HPDE6-E6E7 (cell line): Measurements from ENCODE around the gene ADGRL1.
"Not testable (repeated sequence)": the region's sequence is repeated elsewhere in the genome, so short reads cannot be mapped to it uniquely, and the experiment has no call there.

Source experiments
- DNase-seq: peaks from one replicate; pipeline ENCODE4 v3.0.0; 2011; ENCODE audit warnings: missing footprints; ENCODE audit errors: extremely low spot score

ADGRL1 gene

GRCh38 chr19:14189415-14189814 lies 16.6 kb downstream of the ADGRL1 start:
- DNase-seq: no peak

DNA sequence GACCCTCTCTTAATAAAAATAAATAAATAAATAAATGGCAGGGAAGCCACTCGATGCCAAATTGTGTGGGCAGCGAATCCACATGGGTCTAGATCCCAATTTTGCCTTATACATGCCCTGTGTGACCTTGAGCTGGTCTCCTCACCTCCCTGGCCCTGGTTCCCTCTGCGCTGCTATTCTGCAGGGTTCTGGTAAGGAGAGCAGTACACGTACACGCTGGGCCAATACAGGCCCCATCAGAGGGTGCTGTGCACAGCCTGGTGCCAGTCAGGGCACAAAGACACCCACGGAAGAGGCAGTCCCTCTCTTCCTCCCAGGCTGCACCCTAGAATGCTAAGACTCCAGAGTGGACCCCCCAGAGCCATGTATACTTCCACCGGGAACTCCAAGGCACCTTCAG lies 17.9 kb downstream of the ADGRL1 start:
- not testable (repeated sequence) for DNase-seq

DNA sequence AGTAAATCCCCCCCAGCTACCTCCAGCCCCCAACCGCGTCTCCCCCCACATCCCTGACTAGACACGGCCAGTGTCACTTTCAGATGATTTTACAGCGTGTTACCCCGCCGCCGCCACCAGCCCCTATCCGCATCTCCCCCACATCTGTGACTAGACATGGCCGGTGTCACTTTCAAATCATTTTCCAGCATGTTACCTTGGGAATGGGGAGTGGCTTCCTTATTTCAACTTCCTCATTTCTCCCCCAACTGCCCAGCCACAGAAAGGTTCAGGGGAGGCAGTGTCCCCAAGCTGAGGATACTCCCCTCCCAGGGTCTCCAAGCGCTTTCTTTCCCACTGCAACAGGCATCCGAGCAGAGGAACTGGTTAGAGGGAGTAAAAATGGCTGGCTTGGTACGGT lies 18.4 kb downstream of the ADGRL1 start:
- no peak for DNase-seq

- DNase-seq: not testable (repeated sequence)
These were observed 19.3 kb downstream of the ADGRL1 start for GRCh38 chr19:14186684-14187083.

GRCh38 chr19:14185691-14186090 lies 20.3 kb downstream of the ADGRL1 start:
- not testable (repeated sequence) for DNase-seq

GRCh38 chr19:14185158-14185557 lies 20.8 kb downstream of the ADGRL1 start:
- no peak for DNase-seq

DNA sequence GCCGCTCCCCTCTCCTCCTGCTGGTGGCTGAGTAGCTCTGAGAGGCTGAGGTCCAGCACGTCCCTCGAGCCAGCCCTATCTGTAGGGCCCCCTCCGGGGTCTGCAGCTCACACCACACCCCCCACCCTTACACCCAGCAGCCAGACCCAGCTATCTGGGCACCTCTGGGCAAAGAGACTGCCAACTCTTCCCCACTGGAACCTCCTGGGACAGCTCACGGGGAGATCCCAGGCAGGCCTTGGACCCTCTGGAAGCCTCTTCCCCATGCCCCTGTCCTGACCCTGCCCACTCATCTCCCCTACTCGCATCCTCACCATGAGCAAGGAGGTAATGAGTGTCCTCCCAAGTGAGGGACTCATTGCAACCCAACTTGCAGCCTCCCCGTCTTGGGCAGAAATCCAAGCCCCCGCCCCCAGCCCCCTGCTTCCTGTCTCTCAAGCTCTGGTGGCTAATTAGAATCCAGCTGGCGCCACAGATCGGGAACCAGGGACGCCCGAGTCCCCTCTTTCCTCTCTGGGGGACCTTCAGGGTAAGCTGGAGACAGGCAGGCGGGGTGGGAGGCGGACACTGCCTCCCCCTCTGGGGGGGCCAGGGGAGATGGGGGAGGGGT lies 22.1 kb downstream of the ADGRL1 start:
- no peak for DNase-seq

GRCh38 chr19:14182476-14182875 lies 23.5 kb downstream of the ADGRL1 start:
- DNase-seq: no peak

DNA sequence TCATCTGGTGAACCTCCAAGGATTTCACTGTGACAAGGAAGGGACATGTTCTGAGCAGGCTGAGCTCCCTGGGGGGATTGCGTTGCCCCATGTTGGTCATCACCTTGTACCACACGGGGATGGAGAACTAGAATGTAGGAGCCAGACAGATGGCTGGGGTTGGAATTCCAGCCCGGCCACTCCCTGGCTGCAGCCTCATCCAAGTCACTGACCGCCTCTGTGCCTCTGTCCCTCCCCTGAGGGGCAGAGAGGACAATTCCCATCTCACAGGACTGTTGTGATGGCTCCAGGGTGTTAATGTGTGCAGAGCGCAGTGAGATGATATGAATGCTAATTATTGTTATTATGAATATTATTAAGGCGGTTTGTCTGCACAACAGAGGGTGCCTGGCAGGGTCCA lies 24.1 kb downstream of the ADGRL1 start:
- no peak for DNase-seq

DNA sequence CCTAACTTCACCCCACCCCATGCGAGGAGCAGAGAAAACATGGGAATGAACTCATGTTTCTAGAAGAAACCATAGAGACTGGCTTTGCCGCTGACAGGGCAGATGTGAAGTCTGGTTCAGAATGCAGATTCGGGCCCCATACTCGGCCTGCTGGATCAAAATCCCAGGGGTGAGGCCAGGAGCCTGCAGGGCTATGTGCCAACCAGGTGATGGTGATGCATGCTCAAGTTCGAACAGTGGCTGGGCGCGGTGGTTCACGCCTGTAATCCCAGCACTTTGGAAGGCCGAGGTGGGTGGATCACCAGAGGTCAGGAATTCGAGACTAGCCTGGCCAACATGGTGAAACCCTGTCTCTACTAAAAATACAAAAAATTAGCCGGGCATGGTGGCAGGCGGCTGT lies 24.8 kb downstream of the ADGRL1 start:
- not testable (repeated sequence) for DNase-seq

- DNase-seq: no peak
These were observed 28.4 kb downstream of the ADGRL1 start for GRCh38 chr19:14177496-14178074.

- no peak for DNase-seq
These were observed 30.6 kb downstream of the ADGRL1 start for GRCh38 chr19:14175351-14175792.

DNA sequence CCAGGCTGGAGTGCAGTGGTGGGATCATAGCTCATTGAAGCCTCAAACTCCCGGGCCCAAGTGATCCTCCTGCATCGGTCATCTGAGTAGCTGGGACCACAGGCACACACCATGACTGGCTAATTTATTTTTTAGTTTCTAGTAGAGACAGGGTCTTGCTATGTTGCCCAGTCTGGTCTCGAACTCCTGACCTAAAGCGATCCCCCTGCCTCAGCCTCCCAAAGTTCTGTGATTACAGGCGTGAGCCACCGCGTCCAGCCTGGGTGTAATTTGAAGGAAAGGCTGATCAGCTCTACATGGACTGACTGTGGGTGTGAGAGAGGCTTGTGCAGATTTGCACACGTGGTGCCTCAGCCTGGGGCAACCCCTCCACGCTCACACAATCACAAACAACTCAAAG lies 31.1 kb downstream of the ADGRL1 start:
- DNase-seq: no peak

GRCh38 chr19:14168993-14169392 lies 37.0 kb downstream of the ADGRL1 start:
- DNase-seq: no peak

GRCh38 chr19:14168259-14168972 lies 37.6 kb downstream of the ADGRL1 start:
- no peak for DNase-seq

DNA sequence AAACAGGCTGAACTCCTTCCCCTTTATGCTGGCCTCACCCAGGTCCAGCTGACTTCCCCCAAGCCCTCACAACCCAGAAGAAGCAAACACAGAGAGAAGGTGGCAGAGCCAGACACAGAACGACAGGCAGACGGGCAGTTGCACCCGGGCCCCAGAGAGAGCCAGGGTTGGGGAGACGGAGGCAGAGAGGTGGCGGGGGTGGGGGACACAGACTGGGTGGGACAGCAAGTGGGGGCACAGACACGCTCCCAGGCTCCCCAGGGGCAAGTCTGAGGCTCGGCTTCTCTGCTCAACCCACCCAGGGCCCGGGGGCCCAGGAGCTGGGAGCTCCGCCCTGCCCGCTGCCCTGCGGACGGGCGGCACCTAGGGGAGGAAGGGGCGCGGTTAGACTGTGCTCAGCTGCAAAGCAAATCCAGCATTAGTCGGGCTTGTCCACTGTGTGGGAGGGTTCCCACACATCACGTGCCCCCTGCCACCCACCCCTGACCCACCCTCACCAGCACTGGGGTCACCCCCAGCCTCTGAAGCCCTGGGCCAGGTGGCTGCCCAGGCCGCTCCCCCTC lies 38.3 kb downstream of the ADGRL1 start:
- DNase-seq: no peak

DNA sequence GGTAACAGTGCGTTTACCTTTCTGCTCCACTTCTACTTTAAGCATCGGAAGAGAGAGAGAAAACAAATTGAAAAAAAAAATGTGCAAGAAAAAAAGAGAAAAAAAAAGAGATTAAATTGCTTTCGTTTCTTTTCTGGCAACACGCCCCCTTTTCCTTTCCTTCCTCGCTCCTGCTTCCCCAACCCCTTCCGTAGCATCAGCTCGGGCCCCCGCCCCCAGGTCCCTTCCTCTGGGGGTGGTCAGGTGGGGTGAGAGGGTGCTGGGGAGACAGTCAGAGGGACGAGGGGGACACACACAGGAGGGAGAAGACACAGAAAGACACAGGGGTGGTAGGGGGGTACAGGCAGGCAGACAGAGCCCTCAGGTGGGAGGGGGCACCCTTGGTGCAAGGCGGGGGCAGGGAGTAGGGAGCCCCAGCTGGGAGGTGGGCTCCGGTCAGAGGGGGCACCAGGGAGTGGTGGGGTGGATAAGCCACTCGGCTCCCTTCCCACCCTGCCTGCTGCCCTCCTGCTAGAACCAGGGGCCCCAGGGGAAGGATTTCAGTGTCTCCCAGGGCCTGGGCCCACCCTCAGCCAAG lies 38.9 kb downstream of the ADGRL1 start:
- no peak for DNase-seq

GRCh38 chr19:14165990-14166830 lies 39.8 kb downstream of the ADGRL1 start:
- no peak for DNase-seq

GRCh38 chr19:14164724-14165493 lies 41.1 kb downstream of the ADGRL1 start:
- no peak for DNase-seq

DNA sequence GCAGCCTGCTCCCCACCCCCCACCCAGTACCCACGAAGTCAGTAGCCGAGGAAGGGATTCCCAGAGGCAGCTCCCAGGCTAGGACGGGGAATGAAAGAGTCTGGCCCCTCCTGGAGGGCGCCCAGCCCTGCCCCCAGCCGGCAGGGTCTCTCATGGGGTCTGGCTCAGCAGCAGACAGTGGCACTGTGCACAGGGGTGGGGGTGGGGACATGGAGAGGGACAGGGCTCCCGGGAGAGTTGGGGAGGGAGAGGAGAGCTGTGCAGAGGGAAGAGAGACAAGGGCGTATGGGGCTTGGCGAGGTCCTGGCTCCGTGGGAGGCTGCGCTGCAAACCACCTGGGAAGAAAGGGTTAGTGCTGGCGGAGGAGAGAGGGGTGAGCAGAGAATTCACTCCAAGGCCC lies 41.9 kb downstream of the ADGRL1 start:
- DNase-seq: no peak

DNA sequence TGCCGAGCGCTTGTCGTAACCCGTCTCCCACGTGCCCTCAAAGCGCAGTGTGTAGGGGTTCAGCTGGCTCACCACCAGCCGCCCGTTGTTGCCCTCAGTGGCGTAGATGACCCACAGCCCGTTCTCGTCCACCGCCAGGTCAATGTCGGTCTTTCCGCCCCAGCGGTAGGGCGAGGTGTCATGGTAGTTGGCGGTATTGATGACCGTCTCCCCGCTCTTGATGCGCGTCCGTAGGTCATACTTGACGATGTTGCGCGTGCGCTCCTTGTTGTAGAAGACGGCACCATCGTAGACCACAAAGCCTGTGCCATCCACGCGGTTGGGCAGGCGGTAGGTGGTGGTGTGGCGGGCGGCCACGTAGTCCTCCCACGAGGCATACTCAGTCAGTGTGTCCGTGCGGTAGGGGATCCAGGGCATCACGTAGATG lies 43.1 kb downstream of the ADGRL1 start:
- no peak for DNase-seq
